Inflammatory macrophage (primary cell): ENCODE measurements around the gene HIPK2.
A peak's percentile ranks its signal among the peaks of the same experiment; 100 is the strongest.

Experiments
- DNase-seq, 2 donors: peaks; one replicate each; pipeline ENCODE4 v3.0.0-alpha.2; 2020 to 2022
- total RNA-seq, 18 experiments: gene quantifications; one replicate each; lab custom pipeline; 2026; ENCODE audit warnings: mixed read lengths in 6 of 18, inconsistent platforms in 2 of 18; lab: John Stamatoyannopoulos, UW

The HIPK2 gene
- total RNA-seq = 39.6 to 246 (median 80.1) reads per million in 18 experiments

DNA sequence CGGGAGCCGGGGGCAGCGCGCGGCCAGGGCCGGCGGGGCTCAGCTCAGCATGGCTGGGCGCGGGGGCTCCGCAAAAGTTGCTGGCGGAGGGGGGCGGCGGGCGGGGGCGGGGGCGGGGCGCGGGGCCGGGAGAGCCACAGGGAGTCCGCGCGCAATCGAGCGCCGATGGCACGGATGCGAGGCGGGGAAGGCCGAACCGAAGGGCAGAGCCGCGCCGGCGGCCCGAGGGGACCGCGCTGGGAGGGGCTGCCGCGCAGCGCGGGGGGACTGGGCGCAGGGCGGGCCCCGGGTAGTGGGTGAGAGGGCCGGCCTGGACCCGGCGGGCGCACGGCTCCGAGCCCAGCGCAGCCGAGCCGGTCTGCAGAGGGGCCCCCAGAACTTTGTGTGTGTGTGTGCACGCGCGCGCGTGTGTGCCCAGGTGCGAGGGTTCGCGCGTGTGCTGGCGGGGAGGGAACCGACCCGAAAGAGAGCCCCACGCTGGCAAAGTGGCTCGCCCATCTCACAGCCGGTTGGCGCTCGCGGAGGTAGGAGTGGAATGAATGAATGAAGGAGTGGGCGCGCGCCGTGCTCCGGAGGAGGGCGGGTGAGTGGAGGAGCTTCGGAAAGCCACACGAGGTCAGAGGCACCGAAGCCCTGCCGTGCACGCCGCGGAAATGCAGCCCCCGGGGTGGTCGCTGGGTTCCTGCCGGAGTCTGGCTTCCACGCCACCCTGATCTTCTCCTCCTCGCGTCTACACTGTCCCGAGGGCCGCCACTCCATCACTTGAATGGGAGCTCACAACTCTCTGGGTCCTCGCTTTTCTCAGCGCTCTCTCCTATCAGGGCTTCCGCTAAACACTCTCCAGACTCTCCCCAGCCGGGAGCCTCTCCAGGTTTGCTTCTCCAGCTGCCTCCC, at the start of gene HIPK2:
Gene HIPK2, minus strand, starts transcription at position 51 of the 894 bp plus-strand sequence. CDS start 375 bp downstream, outside the sequence.
- DNase-seq = peak; percentile 52 to 65

GRCh38 chr7:139827042-139827441, 49.2 kb upstream of the HIPK2 start:
- no peak for DNase-seq

DNA sequence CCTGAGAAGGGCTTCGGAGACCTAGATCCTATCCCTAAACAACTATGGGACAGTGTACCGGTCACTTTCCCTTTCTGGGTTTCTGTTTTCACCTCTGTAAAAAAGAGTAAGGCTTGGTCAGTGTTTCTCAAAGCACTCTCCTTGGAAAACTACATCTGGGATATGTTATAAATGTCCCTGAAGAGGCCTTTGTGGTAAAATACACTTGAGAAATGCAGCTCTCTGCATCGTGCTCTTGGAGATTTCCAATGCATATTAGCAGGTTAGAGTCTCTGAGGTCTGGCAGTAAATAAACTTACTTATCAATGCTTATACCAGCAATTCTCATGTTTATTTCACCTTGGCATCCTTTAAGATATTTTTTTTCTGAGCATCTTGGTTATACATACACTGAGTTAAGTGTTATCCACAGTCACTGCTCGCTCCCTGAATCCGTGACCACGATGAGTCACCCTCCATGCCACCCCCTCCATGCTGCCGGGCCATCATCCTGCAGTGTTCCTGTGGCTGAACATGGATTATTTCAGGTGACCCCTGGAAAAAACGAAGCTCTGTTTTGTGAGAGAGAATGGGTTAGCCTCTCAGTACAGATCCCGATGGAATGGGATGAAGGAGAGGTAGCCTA, 48.0 kb upstream of the HIPK2 start:
- DNase-seq = peak; percentile 16 to 33

GRCh38 chr7:139823959-139824521, 46.2 kb upstream of the HIPK2 start:
- no peak for DNase-seq

DNA sequence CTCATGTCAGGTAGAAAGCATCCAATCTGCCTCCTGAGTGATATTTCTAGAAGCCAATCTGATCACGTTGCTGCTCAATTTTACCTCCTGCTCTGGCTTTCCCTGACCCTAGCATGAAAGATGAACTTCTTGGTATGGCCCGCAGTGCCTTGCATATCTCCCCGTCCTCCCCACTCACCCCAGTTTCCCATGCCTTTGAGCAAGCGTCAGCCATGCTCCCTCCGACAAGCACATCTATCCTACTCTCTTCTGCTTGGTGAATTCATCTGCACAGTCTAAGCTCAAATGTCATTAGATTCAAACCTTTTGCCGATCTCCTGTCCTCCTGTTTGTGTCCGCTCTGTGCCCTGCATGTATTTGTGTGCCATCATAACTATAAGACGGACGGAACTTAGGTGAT, 45.1 kb upstream of the HIPK2 start:
- no peak for DNase-seq

GRCh38 chr7:139821349-139822105, 43.7 kb upstream of the HIPK2 start:
- no peak for DNase-seq

- DNase-seq = peak; percentile 57 to 67
Measured at GRCh38 chr7:139820089-139820488, 42.3 kb upstream of the HIPK2 start.

GRCh38 chr7:139817249-139817648, 39.5 kb upstream of the HIPK2 start:
- DNase-seq = no peak

DNA sequence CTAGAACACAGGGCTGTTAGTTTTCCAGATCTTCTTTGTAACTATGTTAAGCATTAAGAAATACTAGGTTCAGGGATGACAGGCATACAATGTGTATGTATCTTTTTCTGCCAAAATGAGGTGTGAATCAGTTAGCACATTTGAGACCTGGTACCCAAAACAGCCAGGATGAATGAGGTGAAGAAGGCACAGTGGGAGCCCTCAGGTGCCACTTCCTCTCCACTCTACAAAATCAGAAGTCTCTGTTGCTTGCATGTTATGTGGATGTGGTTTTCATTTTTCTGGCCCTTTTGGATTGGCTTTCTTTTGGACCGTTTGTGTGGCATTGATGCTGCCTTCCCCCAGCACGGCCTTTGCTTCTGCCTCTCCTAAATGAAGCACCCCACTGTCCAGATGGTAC, 35.9 kb upstream of the HIPK2 start:
- DNase-seq = no peak

DNA sequence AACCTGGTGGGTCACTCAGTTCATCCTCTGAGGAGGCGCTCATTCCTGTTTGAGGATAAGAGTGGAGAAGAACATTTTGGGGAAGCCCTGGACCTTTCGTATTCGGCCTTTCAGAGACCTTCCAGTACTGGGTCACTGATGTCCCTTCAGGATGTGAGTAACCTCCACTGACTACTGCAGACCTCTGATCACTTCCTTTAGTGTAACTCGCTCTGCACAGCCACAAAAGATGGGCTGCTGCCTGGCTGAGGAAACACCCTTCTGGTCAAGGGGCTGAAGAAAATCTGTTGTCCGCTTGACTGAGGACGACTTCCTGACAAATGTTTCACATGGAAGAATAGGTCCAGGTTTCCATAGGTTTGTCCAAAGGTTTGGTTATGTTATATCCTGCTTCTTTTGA, 35.4 kb upstream of the HIPK2 start:
- DNase-seq = no peak

GRCh38 chr7:139811066-139811465, 33.3 kb upstream of the HIPK2 start:
- DNase-seq = no peak

DNA sequence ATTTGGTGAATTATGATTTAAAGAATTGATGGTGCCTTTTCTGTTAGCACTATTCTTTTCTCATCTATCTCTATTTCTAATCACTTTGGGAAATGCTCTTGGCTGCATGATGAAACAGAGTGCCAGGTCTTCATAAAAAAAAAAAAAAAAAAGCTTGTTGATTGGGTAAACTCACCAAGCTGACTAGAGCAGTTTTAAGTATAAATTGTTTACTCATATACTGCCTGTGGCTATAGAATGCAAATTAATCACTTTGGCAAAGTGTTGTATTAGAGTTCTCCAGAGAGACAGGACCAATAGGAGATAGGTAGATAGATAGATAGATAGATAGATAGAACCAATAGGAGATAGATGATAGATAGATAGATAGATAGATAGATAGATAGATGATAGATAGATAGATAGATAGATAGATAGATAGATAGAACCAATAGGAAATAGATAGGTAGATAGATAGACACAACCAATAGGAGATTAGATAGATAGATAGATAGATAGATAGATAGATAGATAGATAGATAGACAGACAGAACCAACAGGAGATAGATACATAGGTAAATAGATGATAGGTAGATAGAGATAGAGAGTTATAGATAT, 31.1 kb upstream of the HIPK2 start:
- DNase-seq = no peak

DNA sequence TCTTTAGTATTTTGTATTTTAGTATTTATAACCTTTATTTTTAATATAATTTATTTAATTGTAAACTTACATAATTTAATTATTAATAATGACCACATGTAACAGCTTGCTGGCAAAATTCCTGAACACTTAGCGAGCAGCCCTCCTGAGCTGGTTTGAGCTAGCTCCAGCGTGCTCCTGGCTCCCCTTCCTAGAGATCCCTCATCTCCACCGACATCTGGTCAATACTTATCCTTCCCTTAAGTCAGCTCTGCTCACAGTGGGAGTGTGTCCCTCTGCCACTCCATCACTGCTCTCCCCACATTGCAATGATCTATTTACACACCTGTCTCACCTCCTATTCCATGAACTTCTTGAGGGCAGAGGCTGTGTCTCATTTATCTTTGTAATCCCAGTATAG, 30.6 kb upstream of the HIPK2 start:
- no peak for DNase-seq

- no peak for DNase-seq
Measured at GRCh38 chr7:139807009-139807408, 29.2 kb upstream of the HIPK2 start.

DNA sequence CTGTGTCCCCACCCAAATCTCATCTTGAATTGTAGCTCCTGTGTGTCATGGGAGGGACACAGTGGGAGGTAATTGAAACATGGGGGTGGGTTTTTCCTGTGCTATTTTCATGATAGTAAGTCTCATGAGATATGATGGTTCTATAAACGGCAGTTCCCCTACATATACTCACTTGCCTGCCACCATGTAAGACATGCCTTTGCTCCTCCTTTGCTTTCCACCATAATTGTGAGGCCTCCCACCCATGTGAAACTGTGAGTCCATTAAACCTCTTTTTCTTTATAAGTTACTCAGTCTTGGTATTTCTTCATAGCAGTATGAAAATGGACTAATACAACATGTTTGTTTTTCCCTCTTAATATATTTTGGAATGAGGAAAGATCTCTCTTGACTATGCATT, 26.8 kb upstream of the HIPK2 start:
- no peak for DNase-seq

DNA sequence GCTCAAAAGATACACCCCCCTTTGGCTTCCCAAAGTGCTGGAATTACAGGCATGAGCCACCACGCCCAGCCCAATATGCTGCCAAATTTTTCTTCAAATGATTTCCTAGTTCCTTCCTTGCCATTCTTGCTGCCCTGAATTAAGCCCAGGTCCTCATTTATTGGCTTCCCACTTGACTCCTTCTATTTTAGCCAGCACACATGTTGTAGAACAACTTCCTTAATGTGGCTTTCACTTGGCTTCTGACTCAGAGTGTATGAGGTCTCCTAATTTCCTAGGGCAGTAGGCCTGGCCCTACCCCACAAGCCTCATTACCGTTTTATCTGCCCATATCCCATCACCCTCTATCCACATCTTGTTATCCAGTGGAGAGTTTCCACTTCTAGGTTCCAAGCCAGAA, 21.8 kb upstream of the HIPK2 start:
- DNase-seq = peak; percentile 74

- no peak for DNase-seq
Measured at GRCh38 chr7:139798892-139799291, 21.1 kb upstream of the HIPK2 start.

GRCh38 chr7:139798221-139798620, 20.4 kb upstream of the HIPK2 start:
- no peak for DNase-seq

DNA sequence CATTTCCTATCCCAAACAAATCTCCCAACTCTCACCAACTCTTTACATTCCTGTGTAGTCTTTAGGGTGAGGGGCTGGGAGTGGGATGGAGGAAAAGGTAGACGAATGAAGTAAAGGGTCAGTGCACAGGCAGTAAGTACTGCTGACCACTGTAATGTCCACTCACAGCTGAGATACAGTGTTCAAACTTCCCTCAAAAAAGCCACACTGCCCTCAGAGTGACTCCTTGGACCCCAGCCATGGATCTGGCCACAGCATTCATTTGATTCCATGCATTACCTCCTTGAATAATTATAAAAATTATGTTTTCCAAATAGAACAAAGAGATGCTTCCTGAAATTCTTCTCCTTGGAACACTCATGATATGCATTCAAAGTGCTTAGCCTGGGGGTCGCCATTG, 19.8 kb upstream of the HIPK2 start:
- no peak for DNase-seq

GRCh38 chr7:139791316-139791715, 13.5 kb upstream of the HIPK2 start:
- peak; percentile 27 to 60 for DNase-seq

DNA sequence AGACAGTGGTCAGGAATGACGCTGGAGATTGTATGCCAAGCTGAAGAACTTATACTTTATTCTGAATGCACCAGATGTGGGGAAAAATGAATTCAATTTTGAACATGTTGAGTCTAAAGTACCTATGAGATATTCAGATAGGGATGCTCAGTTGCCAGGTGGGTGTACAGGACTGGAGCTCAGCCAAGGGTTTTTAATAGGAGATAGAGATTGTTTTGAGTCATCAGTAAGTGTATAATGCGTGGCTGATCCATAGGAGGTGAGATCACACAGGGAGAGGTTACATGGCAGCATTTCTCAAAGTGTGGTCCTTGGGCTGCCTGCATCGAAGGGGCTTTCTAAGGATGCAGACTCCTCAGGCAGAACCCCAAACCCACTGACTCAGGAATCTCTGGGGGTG, 6.8 kb upstream of the HIPK2 start:
- no peak for DNase-seq

DNA sequence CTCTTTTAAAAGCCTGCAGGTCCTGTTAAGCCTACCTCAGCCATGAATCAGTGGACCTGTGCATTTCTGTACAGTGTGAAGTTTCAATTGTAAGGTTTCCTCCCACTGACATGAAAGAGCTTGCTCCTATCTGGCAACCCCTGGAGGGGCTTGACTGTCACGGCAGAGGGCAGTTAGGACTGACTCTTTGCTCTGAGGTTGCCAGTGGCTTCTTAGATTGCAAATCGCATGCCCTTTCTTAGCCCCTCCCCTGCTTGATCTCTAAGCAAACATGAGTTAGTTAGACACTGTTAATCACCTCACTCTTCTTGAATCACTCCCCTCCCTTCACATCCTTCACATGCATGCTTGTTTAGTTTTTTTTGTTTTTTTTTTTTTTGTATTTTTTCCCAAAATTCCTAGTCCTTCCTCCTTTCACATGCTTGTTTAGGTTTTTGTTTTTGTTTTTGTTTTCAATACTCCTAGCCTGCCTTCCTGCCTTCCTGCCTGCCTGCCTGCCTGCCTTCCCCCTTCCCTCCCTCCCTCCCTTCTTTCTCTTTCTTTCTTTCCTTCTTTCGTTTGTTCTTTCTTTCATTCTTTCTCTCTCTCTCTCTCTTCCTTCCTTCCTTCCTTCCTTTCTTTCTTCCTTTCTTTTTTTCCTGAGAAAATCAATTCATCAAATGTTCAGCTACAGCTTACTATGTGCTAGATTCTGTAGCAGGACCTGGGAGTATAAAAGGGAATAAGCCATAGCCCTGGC, 6.0 kb upstream of the HIPK2 start:
- DNase-seq = no peak
